RWPE2 (cell line): Measurements from ENCODE around the gene FUOM.

ENCODE experiments used
- ATAC-seq: fragments of 200-7000 bp; cut with Tn5 transposase; 3 replicates; pipeline ENCODE4 v1.9.1; 2021; ENCODE audit warnings: low read depth
- DNase-seq: peaks from one replicate; pipeline ENCODE4 v3.0.0-alpha.2; 2020; ENCODE audit warnings: low spot score
- H3K27ac ChIP-seq: fragments of 450-650 bp; 2 replicates; pipeline ENCODE4 v1.5.1; 2017; ENCODE audit warnings: mild to moderate bottlenecking; ENCODE audit not compliant: poor library complexity, severe bottlenecking
- H3K27me3 ChIP-seq: fragments of 250-450 bp; sonication (Bioruptor Pico); 2 replicates; pipeline ENCODE4 v1.5.1; 2021; ENCODE audit warnings: mild to moderate bottlenecking, moderate library complexity; ENCODE audit not compliant: insufficient read depth, poor library complexity, severe bottlenecking
- H3K36me3 ChIP-seq: fragments of 250-450 bp; sonication (Bioruptor Pico); 2 replicates; pipeline ENCODE4 v1.5.1; 2020; ENCODE audit warnings: low read depth, mild to moderate bottlenecking, moderate library complexity
- H3K4me1 ChIP-seq: fragments of 250-450 bp; sonication (Bioruptor Pico); 2 replicates; pipeline ENCODE4 v1.5.1; 2021; ENCODE audit warnings: mild to moderate bottlenecking, moderate library complexity; ENCODE audit not compliant: insufficient read depth, poor library complexity, severe bottlenecking
- H3K4me3 ChIP-seq: fragments of 250-450 bp; sonication (Bioruptor Pico); 2 replicates; pipeline ENCODE4 v1.5.1; 2021; ENCODE audit warnings: mild to moderate bottlenecking, moderate library complexity; ENCODE audit not compliant: severe bottlenecking
- H3K9me3 ChIP-seq: fragments of 250-450 bp; sonication (Bioruptor Pico); 2 replicates; pipeline ENCODE4 v1.5.1; 2021; ENCODE audit warnings: mild to moderate bottlenecking, moderate library complexity; ENCODE audit not compliant: severe bottlenecking
- TF ChIP-seq, protein P1 (sequence below): fragments of 450-650 bp; IDR thresholded peaks from one replicate; pipeline ENCODE4 v1.5.1; 2017; ENCODE audit warnings: mild to moderate bottlenecking, moderate library complexity; ENCODE audit not compliant: poor library complexity, severe bottlenecking

Gene FUOM

DNA sequence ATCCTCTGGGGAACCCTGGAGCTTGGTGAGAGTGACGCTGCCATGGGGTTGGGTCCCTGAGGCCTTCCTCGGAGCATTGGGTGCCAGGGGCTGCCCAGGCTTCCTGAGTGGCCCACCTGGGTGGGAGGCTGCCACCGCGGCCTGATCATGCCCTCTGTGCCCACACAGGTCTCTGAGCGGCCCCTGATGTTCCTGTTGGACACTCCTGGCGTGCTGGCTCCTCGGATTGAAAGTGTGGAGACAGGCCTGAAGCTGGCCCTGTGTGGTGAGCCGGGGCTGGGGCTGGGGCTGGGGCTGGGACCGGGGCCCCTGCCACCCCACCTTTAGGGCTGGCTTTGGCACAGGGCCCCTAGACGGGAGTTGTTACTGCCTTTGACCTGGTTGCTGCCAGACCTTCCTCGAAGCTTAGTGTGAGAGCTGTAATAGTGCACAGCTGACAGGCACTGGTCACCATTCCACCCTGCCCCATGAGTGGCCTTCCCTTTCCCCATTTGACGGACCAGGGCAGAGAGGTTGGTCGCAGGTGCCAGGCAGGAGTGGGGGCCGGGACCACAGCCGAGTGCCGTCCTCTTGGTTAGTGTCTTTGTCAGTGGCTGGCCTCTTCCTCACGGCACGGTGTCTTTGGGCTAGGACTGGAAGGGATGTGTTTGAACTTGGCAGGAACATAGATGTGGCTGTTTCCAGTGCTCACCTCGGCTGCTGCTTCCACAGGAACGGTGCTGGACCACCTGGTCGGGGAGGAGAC, 44.3 kb upstream of the FUOM start:
- Histone ChIP-seq H3K36me3 (peaks cover 60% of the 10 kb centered on the region), H3K27me3 (no peaks in the 10 kb centered on the region), H3K27ac (no peak overlapping the region), H3K4me3 (no peak overlapping the region), H3K9me3 (no peaks in the 10 kb centered on the region), H3K4me1 (no peaks in the 10 kb centered on the region)
- DNase-seq (peak; percentile 50), ATAC-seq (no peak)
- TF ChIP-seq, protein P1, sequence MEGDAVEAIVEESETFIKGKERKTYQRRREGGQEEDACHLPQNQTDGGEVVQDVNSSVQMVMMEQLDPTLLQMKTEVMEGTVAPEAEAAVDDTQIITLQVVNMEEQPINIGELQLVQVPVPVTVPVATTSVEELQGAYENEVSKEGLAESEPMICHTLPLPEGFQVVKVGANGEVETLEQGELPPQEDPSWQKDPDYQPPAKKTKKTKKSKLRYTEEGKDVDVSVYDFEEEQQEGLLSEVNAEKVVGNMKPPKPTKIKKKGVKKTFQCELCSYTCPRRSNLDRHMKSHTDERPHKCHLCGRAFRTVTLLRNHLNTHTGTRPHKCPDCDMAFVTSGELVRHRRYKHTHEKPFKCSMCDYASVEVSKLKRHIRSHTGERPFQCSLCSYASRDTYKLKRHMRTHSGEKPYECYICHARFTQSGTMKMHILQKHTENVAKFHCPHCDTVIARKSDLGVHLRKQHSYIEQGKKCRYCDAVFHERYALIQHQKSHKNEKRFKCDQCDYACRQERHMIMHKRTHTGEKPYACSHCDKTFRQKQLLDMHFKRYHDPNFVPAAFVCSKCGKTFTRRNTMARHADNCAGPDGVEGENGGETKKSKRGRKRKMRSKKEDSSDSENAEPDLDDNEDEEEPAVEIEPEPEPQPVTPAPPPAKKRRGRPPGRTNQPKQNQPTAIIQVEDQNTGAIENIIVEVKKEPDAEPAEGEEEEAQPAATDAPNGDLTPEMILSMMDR, result no peak

DNA sequence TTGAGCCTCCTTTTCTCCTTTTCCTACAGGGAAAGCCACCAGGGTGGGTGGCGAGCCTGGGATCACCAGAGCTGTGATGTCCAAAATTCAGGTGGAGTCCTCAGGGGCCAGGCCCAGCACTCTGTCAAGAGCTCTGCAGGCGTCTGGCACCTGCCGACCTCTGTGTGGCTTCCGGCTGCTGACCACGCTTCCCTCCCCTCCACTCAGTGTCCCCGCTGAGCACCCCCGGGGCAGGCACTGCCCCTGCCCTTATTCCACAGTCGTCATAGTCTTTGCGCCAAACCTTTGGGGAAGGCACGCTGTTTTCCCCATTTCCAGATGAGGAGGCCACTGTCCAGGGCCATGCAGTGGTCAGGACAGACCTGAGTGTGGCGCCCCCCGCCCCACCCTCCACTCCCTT, 43.7 kb upstream of the FUOM start:
- TF ChIP-seq, protein P1, result no peak
- Histone ChIP-seq H3K36me3 (peaks cover 62% of the 10 kb centered on the region), H3K9me3 (no peaks in the 10 kb centered on the region), H3K27me3 (no peaks in the 10 kb centered on the region), H3K4me1 (no peaks in the 10 kb centered on the region), H3K4me3 (no peak overlapping the region), H3K27ac (no peak overlapping the region)
- DNase-seq, result peak; percentile 27
- no peak for ATAC-seq

GRCh38 chr10:133400624-133401424, 43.0 kb upstream of the FUOM start:
- peak; percentile 30 for DNase-seq
- TF ChIP-seq, protein P1, result no peak
- no peaks in the 10 kb centered on the region for H3K27me3 ChIP-seq
- H3K36me3 ChIP-seq, result peaks cover 63% of the 10 kb centered on the region
- H3K4me3 ChIP-seq, result no peak overlapping the region
- no peaks in the 10 kb centered on the region for H3K4me1 ChIP-seq
- H3K27ac ChIP-seq, result no peak overlapping the region
- no peak for ATAC-seq
- no peaks in the 10 kb centered on the region for H3K9me3 ChIP-seq

GRCh38 chr10:133399123-133399601, 41.3 kb upstream of the FUOM start:
- DNase-seq (peak; percentile 62), ATAC-seq (no peak)
- Histone ChIP-seq H3K27ac (no peak overlapping the region), H3K36me3 (peaks cover 54% of the 10 kb centered on the region), H3K9me3 (no peaks in the 10 kb centered on the region), H3K4me3 (no peak overlapping the region), H3K27me3 (no peaks in the 10 kb centered on the region), H3K4me1 (no peaks in the 10 kb centered on the region)
- TF ChIP-seq, protein P1, result no peak

DNA sequence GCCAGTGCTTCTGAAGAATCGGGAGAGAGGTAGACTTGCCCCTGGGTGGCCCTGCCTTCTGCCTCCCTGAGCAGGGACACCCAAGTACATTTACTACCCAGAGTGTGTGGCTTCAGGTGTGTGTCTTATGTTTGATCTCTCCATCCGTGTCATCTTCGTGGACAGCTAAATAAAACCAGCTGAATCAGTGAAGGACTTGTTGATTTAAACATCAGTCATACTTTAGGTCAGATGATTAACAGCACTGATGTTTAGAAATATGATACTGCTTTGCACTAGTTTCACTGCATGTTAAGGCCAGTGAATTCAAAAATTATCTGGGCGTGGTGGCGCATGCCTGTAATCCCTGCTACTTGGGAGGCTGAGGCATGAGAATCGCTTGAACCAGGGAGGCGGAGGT, 40.1 kb upstream of the FUOM start:
- Histone ChIP-seq H3K9me3 (no peaks in the 10 kb centered on the region), H3K27ac (no peak overlapping the region), H3K4me1 (no peaks in the 10 kb centered on the region), H3K36me3 (peaks cover 50% of the 10 kb centered on the region), H3K27me3 (no peaks in the 10 kb centered on the region), H3K4me3 (no peak overlapping the region)
- peak; percentile 15 for DNase-seq
- TF ChIP-seq, protein P1, result no peak
- ATAC-seq, result no peak
